ENCODE measurements around the gene CEP131. TPM values are rescaled to one million over a fixed set of nuclear protein-coding genes. Genes with fewer than 3 reads are reported as not detected.

Gene CEP131
- total and polyA plus RNA-seq, 2 of the 8 experiments (the other 6 are each of a cell fraction or from before 2014, with no cell fraction given) = 5.9 to 23.2 TPM

DNA sequence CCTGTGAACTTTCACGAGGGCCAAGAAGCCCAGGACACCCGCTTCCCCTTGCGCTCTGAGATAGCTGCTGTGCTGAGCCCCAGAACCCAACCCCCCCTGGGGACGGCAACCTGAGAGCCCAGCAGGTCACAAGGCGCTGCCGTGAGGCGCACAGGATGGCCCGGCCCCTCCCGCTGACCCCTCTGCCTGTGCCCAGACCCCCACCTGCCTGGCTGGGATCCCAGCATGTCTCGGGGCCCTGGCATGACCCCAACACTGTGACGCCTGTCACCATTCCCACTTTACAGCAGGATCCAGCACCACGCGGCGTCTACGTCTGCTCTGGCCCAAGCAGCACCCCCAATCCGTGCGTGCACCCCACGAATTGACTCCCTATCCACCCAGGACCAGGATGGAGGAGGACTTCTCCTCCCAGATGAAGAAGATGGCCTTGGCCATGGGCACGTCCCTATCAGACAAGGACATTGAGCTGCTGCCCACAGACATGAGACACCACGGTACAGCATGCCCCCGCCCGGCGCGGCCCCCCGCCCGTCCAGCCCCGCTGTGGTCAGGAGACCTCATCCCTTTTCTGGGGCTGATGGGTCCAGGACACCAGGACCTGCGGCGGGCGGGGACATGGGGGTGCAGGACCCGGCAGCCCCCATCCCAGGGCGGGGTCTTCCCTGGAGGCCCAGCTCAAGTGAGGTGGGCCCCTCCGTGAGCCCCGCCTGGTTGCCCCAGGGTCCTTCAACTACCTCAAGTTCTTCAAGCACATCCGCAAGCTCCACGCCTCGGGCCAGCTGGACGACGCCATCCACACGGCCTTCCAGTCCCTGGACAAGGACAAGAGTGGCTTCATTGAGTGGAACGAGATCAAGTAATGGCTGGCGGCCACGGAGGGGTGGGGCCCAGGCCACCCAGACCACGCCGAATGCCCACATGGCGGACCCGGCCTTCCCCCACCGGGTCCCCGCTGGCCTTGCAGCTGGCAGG lies 41.6 kb downstream of the CEP131 start:
- FAIRE-seq = no peak
- H3K4me1 ChIP-seq (replicated peaks in 1 of 4; ENCODE audit: control insufficient read depth in 3 of 4, insufficient read depth in 4 of 4, low read length in 3 of 4) = peaks cover 0 to 5% (median under 1%) of the 10 kb centered on the region in 4 experiments; a peak in 2 of 7 replicates
- CTCF ChIA-PET (ENCODE audit: partially characterized antibody) = interaction anchor here (0.7 to 3.2 kb wide), 6 partner anchors 9 to 60 kb away, joined by 3 to 13 read pairs (median 4); no protein-coding TSS in a partner anchor
- no peak for TF ChIP-seq SIRT6 (IDR thresholded peaks at IDR 0.05; ENCODE audit: low read length)
- TF ChIP-seq CEBPB (IDR thresholded peaks at IDR 0.05; ENCODE audit: low read depth, low read length) = no peak

More for the DNA sequence above, 41.6 kb downstream of the CEP131 start:
- Histone ChIP-seq H2BK12ac (ENCODE audit: low read depth, low read length) (no peak overlapping the region), H4K8ac (ENCODE audit: extremely low read depth, insufficient read depth, low read length) (no peak overlapping the region; the same call in 1 of the 2 replicates), H3K4ac (replicated peaks; ENCODE audit: insufficient read length, low read depth, low read length) (no peak overlapping the region), H2AK5ac (ENCODE audit: low read depth, low read length) (no peak overlapping the region), H3K9me3 (ENCODE audit: insufficient read depth in 2 of 2, low read depth in 1 of 2, low read length in 1 of 2) (no peaks in the 10 kb centered on the region; a peak in 1 of 4 replicates), H3K79me1 (ENCODE audit: low read depth, low read length) (no peaks in the 10 kb centered on the region), H2BK15ac (ENCODE audit: low read length) (no peak overlapping the region), H4K91ac (replicated peaks; ENCODE audit: insufficient read length, low read length) (no peak overlapping the region), H3K4me2 (ENCODE audit: insufficient read depth in 1 of 2, low read depth in 2 of 2, low read length in 2 of 2) (no peak overlapping the region), H4K20me1 (replicated peaks in 1 of 2; ENCODE audit: control insufficient read depth in 1 of 2, insufficient read depth in 2 of 2, low read length in 2 of 2) (peaks cover 0 to 3% of the 10 kb centered on the region in 2 experiments), H3K18ac (ENCODE audit: extremely low read depth, low read length) (no peak overlapping the region), H2BK20ac (ENCODE audit: low read length) (no peak overlapping the region), H2BK120ac (replicated peaks; ENCODE audit: low read depth, low read length) (no peak overlapping the region), H3K23ac (ENCODE audit: insufficient read length) (no peak overlapping the region), H3K79me2 (ENCODE audit: control insufficient read depth in 1 of 2, insufficient read depth in 2 of 2, low read length in 2 of 2) (no peaks in the 10 kb centered on the region), H3K56ac (replicated peaks; ENCODE audit: insufficient read length, low read depth, low read length) (no peak overlapping the region), H3K14ac (ENCODE audit: insufficient read length) (no peak overlapping the region), H3K9ac (replicated peaks in 1 of 4; ENCODE audit: extremely low read depth in 1 of 4, low read depth in 3 of 4, low read length in 3 of 4) (no peak overlapping the region), H2AFZ (ENCODE audit: low read length) (no peak overlapping the region), H2BK5ac (ENCODE audit: low read depth, low read length) (no peak overlapping the region), H3K36me3 (ENCODE audit: control insufficient read depth in 2 of 4, insufficient read depth in 4 of 4, low read length in 3 of 4) (no peaks in the 10 kb centered on the region), H4K5ac (ENCODE audit: insufficient read length, low read depth, low read length) (no peak overlapping the region), H3K27ac (ENCODE audit: low read depth, low read length) (no peak overlapping the region), H3K4me3 (ENCODE audit: extremely low read depth in 1 of 4, insufficient read depth in 2 of 4, low read depth in 3 of 4, low read length in 4 of 4) (no peak overlapping the region), H3K23me2 (ENCODE audit: low read depth, low read length) (no peaks in the 10 kb centered on the region), H3K27me3 (replicated peaks in 1 of 4; ENCODE audit: control insufficient read depth in 3 of 4, extremely low read depth in 1 of 4, insufficient read depth in 3 of 4, low read length in 3 of 4) (no peaks in the 10 kb centered on the region)
- POLR2A ChIA-PET (ENCODE audit: partially characterized antibody) = interaction anchor here (1.3 to 1.6 kb wide), 3 partner anchors 9 to 58 kb away, joined by 3 to 5 read pairs (median 5); partner anchors contain the start of genes NDUFAF8 and TEPSIN
- no peak for DNase-seq (ENCODE audit: low read depth in 1 of 2, low spot score in 2 of 2)
- 90% methylated on average over 31 of the region's 49 CpGs; no CpG with 5 or more reads in 1 of the 2 experiments for WGBS, 2 experiments (ENCODE audit: extremely low coverage in 1 of 2, insufficient coverage in 1 of 2, insufficient read length in 1 of 2, insufficient replicate concordance in 2 of 2, low coverage in 1 of 2, low lambda C conversion rate in 2 of 2, missing lambda C conversion rate in 1 of 2)

Measured in H1 (cell line).